RWPE2 (cell line): ENCODE data around the gene LGALS14.

ENCODE experiments used
- ATAC-seq: fragments of 200-7000 bp; cut with Tn5 transposase; 3 replicates; pipeline ENCODE4 v1.9.1; 2021; ENCODE audit warnings: low read depth
- DNase-seq: peaks from one replicate; pipeline ENCODE4 v3.0.0-alpha.2; 2020; ENCODE audit warnings: low spot score
- H3K27ac ChIP-seq: fragments of 450-650 bp; 2 replicates; pipeline ENCODE4 v1.5.1; 2017; ENCODE audit warnings: mild to moderate bottlenecking; ENCODE audit not compliant: poor library complexity, severe bottlenecking
- H3K27me3 ChIP-seq: fragments of 250-450 bp; sonication (Bioruptor Pico); 2 replicates; pipeline ENCODE4 v1.5.1; 2021; ENCODE audit warnings: mild to moderate bottlenecking, moderate library complexity; ENCODE audit not compliant: insufficient read depth, poor library complexity, severe bottlenecking
- H3K36me3 ChIP-seq: fragments of 250-450 bp; sonication (Bioruptor Pico); 2 replicates; pipeline ENCODE4 v1.5.1; 2020; ENCODE audit warnings: low read depth, mild to moderate bottlenecking, moderate library complexity
- H3K4me1 ChIP-seq: fragments of 250-450 bp; sonication (Bioruptor Pico); 2 replicates; pipeline ENCODE4 v1.5.1; 2021; ENCODE audit warnings: mild to moderate bottlenecking, moderate library complexity; ENCODE audit not compliant: insufficient read depth, poor library complexity, severe bottlenecking
- H3K4me3 ChIP-seq: fragments of 250-450 bp; sonication (Bioruptor Pico); 2 replicates; pipeline ENCODE4 v1.5.1; 2021; ENCODE audit warnings: mild to moderate bottlenecking, moderate library complexity; ENCODE audit not compliant: severe bottlenecking
- H3K9me3 ChIP-seq: fragments of 250-450 bp; sonication (Bioruptor Pico); 2 replicates; pipeline ENCODE4 v1.5.1; 2021; ENCODE audit warnings: mild to moderate bottlenecking, moderate library complexity; ENCODE audit not compliant: severe bottlenecking
- TF ChIP-seq, protein P1 (sequence below): fragments of 450-650 bp; IDR thresholded peaks from one replicate; pipeline ENCODE4 v1.5.1; 2017; ENCODE audit warnings: mild to moderate bottlenecking, moderate library complexity; ENCODE audit not compliant: poor library complexity, severe bottlenecking

Gene LGALS14

DNA sequence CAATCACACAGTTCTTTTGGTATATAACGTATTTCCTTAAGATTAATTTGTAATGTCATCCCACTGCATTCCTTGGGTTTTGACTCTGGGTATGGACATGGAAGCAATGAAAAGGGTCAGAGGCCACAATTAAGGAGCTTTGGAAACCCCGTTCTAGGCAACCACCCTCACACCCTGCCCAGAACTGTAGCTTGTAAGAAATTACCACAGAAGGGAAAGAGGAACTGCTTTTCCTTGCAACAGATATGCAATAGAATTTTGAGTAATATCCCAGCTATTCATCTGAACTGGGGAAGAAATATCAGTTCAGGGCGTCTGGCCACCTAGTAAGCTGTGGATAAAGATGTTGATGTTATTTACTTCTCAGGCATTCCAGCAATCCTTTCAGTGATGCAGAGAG, 34.5 kb downstream of the LGALS14 start:
- Histone ChIP-seq H3K4me1 (no peaks in the 10 kb centered on the region), H3K4me3 (no peak overlapping the region), H3K36me3 (no peaks in the 10 kb centered on the region), H3K27me3 (peaks cover 31% of the 10 kb centered on the region), H3K27ac (no peak overlapping the region), H3K9me3 (no peaks in the 10 kb centered on the region)
- DNase-seq (no peak), ATAC-seq (no peak)
- TF ChIP-seq, protein P1, sequence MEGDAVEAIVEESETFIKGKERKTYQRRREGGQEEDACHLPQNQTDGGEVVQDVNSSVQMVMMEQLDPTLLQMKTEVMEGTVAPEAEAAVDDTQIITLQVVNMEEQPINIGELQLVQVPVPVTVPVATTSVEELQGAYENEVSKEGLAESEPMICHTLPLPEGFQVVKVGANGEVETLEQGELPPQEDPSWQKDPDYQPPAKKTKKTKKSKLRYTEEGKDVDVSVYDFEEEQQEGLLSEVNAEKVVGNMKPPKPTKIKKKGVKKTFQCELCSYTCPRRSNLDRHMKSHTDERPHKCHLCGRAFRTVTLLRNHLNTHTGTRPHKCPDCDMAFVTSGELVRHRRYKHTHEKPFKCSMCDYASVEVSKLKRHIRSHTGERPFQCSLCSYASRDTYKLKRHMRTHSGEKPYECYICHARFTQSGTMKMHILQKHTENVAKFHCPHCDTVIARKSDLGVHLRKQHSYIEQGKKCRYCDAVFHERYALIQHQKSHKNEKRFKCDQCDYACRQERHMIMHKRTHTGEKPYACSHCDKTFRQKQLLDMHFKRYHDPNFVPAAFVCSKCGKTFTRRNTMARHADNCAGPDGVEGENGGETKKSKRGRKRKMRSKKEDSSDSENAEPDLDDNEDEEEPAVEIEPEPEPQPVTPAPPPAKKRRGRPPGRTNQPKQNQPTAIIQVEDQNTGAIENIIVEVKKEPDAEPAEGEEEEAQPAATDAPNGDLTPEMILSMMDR = no peak

DNA sequence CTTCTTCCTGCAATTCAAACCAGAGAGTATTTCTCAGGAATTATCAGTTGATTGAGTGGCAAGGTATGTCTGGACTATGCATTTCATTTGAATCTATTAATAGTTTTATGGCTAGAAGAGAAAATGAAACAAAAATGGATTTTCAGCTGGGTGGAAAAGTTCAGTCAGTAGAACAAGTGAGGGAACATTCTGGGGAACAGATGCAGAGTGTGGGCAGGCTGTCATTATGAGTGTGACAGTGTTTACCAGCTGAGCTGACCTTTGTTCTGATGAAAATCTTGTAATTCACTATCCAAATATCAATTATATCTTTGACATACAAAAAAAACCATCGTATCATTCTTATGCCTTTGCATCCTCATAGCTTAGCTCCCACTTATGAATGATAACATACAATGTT, 36.1 kb downstream of the LGALS14 start:
- Histone ChIP-seq H3K4me3 (no peak overlapping the region), H3K9me3 (no peaks in the 10 kb centered on the region), H3K4me1 (no peaks in the 10 kb centered on the region), H3K27me3 (peaks cover 44% of the 10 kb centered on the region), H3K36me3 (no peaks in the 10 kb centered on the region), H3K27ac (no peak overlapping the region)
- ATAC-seq (no peak), DNase-seq (no peak)
- TF ChIP-seq, protein P1 = no peak

DNA sequence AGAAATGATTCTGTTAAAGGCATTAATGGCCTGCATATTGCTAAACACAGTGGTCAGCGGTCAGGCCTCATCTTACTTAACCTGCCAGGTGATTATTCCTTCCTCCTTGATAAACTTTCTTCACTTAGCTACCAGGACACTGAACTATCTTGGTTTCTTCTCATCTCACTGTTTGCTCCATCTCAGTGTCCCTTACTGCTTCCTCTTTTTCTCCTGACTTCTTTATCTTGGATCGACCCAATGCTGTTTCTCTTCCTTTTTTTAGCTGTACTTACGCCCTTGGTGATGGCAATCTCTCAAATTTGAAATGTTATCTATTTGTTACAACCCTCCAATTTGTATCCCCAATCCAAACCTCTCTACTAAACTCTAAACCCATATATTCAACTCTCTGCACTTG, 41.4 kb downstream of the LGALS14 start:
- no peak overlapping the region for H3K4me3 ChIP-seq
- no peaks in the 10 kb centered on the region for H3K9me3 ChIP-seq
- no peaks in the 10 kb centered on the region for H3K36me3 ChIP-seq
- ATAC-seq (no peak), DNase-seq (no peak)
- TF ChIP-seq, protein P1 = no peak
- H3K4me1 ChIP-seq = no peaks in the 10 kb centered on the region
- H3K27me3 ChIP-seq = peaks cover 46% of the 10 kb centered on the region
- no peak overlapping the region for H3K27ac ChIP-seq

DNA sequence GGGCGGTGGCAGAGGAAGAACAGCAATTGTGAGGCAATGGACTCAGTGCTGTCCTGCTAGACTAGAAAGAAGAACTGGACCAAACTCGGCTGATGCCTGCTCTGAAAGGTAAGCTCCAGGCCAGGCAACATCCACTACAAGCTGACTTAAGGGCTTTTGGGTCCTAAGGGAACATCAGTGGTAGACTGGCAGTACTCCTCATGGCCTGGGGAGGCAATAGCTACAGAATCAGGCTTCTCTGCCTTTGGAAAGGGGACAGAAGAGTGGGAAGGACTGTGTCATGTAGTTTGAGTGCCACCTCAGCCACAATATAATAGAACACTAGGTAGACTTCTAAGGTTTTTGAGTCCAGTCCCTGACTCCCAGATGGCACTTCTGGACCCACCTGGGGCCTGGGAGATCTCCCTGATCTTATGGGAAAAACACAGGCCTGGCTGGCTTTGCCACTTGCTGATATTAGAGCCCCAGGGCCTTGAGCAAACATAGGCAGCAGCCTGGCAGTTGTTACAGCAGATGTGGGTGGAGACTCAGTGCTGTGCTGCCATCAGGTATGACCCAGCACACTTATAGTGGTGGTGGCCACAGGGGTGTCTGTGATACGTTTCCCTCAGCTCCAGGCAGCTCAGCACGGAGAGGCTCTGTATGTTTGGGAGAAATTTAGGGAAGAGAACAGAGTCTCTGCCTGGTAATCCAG, 42.7 kb downstream of the LGALS14 start:
- no peaks in the 10 kb centered on the region for H3K36me3 ChIP-seq
- H3K4me1 ChIP-seq = no peaks in the 10 kb centered on the region
- peaks cover 46% of the 10 kb centered on the region for H3K27me3 ChIP-seq
- no peaks in the 10 kb centered on the region for H3K9me3 ChIP-seq
- H3K4me3 ChIP-seq = no peak overlapping the region
- DNase-seq (no peak), ATAC-seq (no peak)
- TF ChIP-seq, protein P1 = no peak
- H3K27ac ChIP-seq = no peak overlapping the region

DNA sequence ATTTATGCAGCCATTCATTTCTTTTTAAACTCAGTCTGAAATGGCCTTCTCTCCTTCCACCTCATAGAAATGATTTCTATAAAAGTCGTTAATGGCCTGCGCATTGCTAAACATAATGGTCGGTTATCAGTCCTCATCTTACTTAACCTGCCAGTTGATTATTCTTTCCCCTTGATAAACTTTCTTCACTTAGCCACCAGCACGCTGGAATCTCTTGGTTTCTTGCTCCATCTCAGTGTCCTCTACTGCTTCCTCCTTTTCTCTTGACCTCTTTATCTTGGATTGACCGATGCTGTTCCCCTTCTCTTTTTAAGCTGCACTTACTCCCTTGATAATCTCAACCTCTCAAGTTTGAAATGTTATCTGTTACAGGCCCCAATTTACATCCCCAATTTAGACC, 45.7 kb downstream of the LGALS14 start:
- DNase-seq = no peak
- Histone ChIP-seq H3K36me3 (no peaks in the 10 kb centered on the region), H3K9me3 (no peaks in the 10 kb centered on the region), H3K4me1 (no peaks in the 10 kb centered on the region), H3K27me3 (peaks cover 38% of the 10 kb centered on the region), H3K27ac (no peak overlapping the region), H3K4me3 (no peak overlapping the region)
- TF ChIP-seq, protein P1 = no peak
- no peak for ATAC-seq
